Stimulated activated naive B cell treated with anti-CD40 and anti-IgM and Interleukin-4, amounts not matched to agents 10 μg/mL and 1 μg/mL and 100 μg/mL, for 72 hours (primary cell): ENCODE data around the gene DPH1.
A peak's percentile ranks its signal among the peaks of the same experiment; 100 is the strongest.
"Not testable (repeated sequence)": the region's sequence is repeated elsewhere in the genome, so short reads cannot be mapped to it uniquely, and the experiment has no call there.

Experiments used
- ATAC-seq, 2 donors: fragments of 150-1000 bp; cut with Tn5 transposase; replicated peaks; 2 replicates each; pipeline ENCODE4 v1.10.0; 2021; ENCODE audit warnings: moderate library complexity in 1 of 2
- DNase-seq: peaks from one replicate; pipeline ENCODE4 v3.0.0; 2021
- H3K27ac Mint-ChIP-seq: one replicate; pipeline ENCODE4 v1.8.0; 2022; ENCODE audit warnings: mild to moderate bottlenecking, mixed read lengths
- H3K27me3 Mint-ChIP-seq, 2 donors: one replicate each; pipeline ENCODE4 v1.8.0; 2022; ENCODE audit warnings: mixed read lengths in 2 of 2
- H3K36me3 Mint-ChIP-seq, 2 donors: one replicate each; pipeline ENCODE4 v1.8.0; 2022; ENCODE audit warnings: mixed read lengths in 2 of 2, mild to moderate bottlenecking in 1 of 2
- H3K4me1 Mint-ChIP-seq, 2 donors: one replicate each; pipeline ENCODE4 v1.8.0; 2022; ENCODE audit warnings: mixed read lengths in 2 of 2, mild to moderate bottlenecking in 1 of 2
- H3K4me3 Mint-ChIP-seq, 2 donors: one replicate each; pipeline ENCODE4 v1.8.0; 2022; ENCODE audit warnings: mild to moderate bottlenecking in 2 of 2, mixed read lengths in 2 of 2, moderate library complexity in 1 of 2
- H3K9me3 Mint-ChIP-seq, 2 donors: one replicate each; pipeline ENCODE4 v1.8.0; 2022; ENCODE audit warnings: mixed read lengths in 2 of 2, mild to moderate bottlenecking in 1 of 2

DPH1 gene

DNA sequence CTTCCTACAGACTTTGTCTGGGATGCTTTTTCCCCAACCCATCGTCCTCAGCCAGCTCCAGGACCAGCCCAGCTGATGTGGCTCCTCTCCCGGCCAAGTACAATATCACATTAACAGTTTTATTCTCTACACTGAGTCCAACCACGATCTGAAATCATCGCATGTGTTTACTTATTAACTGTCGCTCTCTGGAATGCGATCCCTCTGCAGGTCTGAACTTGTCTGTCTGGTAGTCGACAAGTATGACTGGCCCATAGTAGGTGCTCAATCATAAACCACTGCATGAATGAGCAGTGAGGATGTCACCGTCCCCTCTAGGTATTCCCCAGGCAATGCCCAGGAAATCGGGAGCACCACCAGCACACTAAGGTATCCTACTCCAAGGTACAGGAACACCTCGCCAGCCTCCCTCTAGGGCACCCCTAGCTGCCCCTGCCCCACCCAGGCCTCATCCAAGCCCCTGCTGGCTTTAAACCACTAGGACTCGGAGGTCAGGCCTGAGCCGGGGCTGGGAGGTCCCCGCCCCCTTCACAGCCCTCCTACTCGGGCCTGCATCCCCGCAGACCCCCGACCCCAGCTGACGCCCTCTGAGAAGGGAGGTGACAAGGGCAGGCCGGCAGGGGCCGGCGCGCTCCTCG is 32.5 kb upstream of the DPH1 start:
- no peaks in the 10 kb centered on the region for H3K9me3 Mint-ChIP-seq
- DNase-seq, result no peak
- H3K4me3 Mint-ChIP-seq, result no peak overlapping the region
- H3K4me1 Mint-ChIP-seq, result peaks cover 3 to 5% of the 10 kb centered on the region in 2 donors
- peaks cover 37 to 61% of the 10 kb centered on the region in 2 donors for H3K27me3 Mint-ChIP-seq
- no peak overlapping the region for H3K27ac Mint-ChIP-seq
- ATAC-seq, result no peak
- peaks cover 0 to 3% of the 10 kb centered on the region in 2 donors for H3K36me3 Mint-ChIP-seq

GRCh38 chr17:1997927-1998742 is 31.8 kb upstream of the DPH1 start:
- ATAC-seq (peak in 1 of 2 donors; percentile 2), DNase-seq (no peak)
- Mint-ChIP-seq H3K4me1 (peaks cover 3 to 5% of the 10 kb centered on the region in 2 donors), H3K27me3 (peaks cover 37 to 68% of the 10 kb centered on the region in 2 donors), H3K9me3 (no peaks in the 10 kb centered on the region), H3K36me3 (peaks cover 0 to 3% of the 10 kb centered on the region in 2 donors), H3K4me3 (no peak overlapping the region), H3K27ac (no peak overlapping the region)

DNA sequence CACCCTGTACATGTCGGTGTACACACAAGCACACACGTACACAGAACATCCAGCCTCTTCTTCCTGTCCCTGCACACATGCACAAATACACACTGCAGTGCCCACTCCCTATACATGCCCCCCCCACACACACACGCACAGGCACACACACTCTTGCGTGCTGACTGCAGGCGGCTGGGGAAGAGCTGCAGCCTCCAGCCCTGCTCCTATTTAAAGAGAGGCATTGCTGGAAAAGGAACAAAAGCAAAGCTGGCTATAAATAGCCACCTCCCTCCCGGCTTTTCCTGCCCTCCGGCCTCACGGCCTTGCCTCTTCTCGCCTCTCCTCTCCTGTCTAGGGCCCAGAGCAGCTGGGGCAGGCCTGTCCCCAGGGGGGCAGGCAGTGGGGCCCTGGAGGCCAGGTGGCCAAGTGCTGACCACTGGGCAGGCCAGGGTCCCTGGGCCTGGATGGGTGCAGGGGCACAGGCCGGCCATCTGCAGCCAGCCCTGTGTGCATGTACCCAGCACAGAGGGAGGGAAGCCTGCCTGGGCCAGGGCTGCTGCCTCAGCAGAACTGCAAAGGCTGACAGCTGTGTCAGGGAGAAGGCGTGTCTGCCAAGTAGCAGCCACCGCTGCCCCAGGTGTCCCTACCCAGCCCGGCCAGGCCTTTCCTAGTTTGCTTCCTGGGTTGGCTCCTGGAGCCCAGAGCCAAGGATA is 30.2 kb upstream of the DPH1 start:
- peaks cover 3 to 5% of the 10 kb centered on the region in 2 donors for H3K4me1 Mint-ChIP-seq
- no peak for DNase-seq
- H3K27ac Mint-ChIP-seq, result no peak overlapping the region
- peaks cover 0 to 3% of the 10 kb centered on the region in 2 donors for H3K36me3 Mint-ChIP-seq
- ATAC-seq, result no peak
- no peaks in the 10 kb centered on the region for H3K9me3 Mint-ChIP-seq
- peaks cover 37 to 63% of the 10 kb centered on the region in 2 donors for H3K27me3 Mint-ChIP-seq
- peak overlapping the region; percentile 11 to 18 for H3K4me3 Mint-ChIP-seq

GRCh38 chr17:2002767-2003329 is 27.1 kb upstream of the DPH1 start:
- no peak overlapping the region for H3K27ac Mint-ChIP-seq
- no peak overlapping the region for H3K4me3 Mint-ChIP-seq
- ATAC-seq, result no peak
- H3K27me3 Mint-ChIP-seq, result peaks cover 16 to 38% of the 10 kb centered on the region in 2 donors
- H3K36me3 Mint-ChIP-seq, result peaks cover 0 to 3% of the 10 kb centered on the region in 2 donors
- peaks cover 3 to 5% of the 10 kb centered on the region in 2 donors for H3K4me1 Mint-ChIP-seq
- DNase-seq, result no peak
- H3K9me3 Mint-ChIP-seq, result no peaks in the 10 kb centered on the region

GRCh38 chr17:2003525-2003924 is 26.4 kb upstream of the DPH1 start:
- H3K27me3 Mint-ChIP-seq, result peaks cover 16 to 39% of the 10 kb centered on the region in 2 donors
- H3K27ac Mint-ChIP-seq, result no peak overlapping the region
- H3K4me1 Mint-ChIP-seq, result peaks cover 3 to 5% of the 10 kb centered on the region in 2 donors
- no peak for DNase-seq
- no peaks in the 10 kb centered on the region for H3K9me3 Mint-ChIP-seq
- no peak overlapping the region for H3K4me3 Mint-ChIP-seq
- peaks cover 0 to 3% of the 10 kb centered on the region in 2 donors for H3K36me3 Mint-ChIP-seq
- ATAC-seq, result no peak

DNA sequence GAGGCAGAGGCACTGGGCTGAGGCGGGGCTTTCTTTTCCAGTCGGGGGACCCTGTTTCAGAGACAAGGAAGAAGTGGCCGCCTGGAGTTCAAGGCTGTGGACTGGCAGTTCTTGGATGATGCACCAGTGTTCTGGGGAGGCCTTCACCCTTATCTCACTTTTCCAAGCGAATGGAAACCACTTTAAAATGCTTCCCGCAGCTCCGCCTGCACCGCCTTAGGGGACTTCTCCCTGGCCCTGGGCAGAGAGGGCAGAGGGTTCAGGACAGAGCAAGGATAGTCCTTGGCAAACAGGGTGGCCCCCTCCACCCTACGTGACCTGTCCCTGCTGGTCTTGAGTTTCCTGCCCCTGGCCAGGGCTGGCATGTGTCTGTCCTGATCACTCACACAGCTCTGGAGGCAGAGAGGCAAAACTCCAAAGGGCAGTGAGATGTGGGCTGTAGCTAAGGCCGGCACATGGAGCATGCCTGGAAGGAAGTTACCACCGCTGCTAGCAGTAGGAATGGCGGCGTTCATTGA is 25.5 kb upstream of the DPH1 start:
- no peak for ATAC-seq
- Mint-ChIP-seq H3K27ac (no peak overlapping the region), H3K27me3 (peaks cover 7 to 36% of the 10 kb centered on the region in 2 donors), H3K9me3 (no peaks in the 10 kb centered on the region), H3K4me1 (peaks cover under 1 to 1% of the 10 kb centered on the region in 2 donors), H3K4me3 (no peak overlapping the region), H3K36me3 (peaks cover 0 to under 1% of the 10 kb centered on the region in 2 donors)
- no peak for DNase-seq

GRCh38 chr17:2008332-2009126 is 21.4 kb upstream of the DPH1 start:
- ATAC-seq (no peak), DNase-seq (no peak)
- Mint-ChIP-seq H3K36me3 (no peaks in the 10 kb centered on the region), H3K27ac (no peak overlapping the region), H3K4me1 (no peaks in the 10 kb centered on the region), H3K9me3 (no peaks in the 10 kb centered on the region), H3K27me3 (peaks cover 20 to 39% of the 10 kb centered on the region in 2 donors), H3K4me3 (no peak overlapping the region)

DNA sequence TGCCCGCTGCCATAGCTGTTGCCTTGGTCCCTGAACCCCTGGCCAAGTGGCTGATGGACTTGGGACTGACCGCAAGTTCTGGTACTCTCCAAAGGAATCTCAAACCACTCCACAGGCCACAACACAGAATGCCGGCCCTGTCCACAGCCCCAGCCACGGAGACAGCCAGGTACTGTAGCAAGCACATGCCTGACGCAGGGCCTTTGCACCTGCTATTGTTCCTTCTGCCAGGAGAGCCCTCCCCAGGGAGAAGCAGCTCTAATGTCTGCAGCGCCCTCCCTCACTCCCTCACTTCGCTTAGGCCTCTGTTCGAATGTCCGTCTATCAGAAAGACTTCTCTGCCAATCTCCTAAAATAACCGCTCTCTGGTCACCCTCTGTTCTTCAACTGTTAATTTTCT is 20.2 kb upstream of the DPH1 start:
- H3K27ac Mint-ChIP-seq, result no peak overlapping the region
- H3K4me3 Mint-ChIP-seq, result no peak overlapping the region
- no peaks in the 10 kb centered on the region for H3K4me1 Mint-ChIP-seq
- peaks cover 0 to 3% of the 10 kb centered on the region in 2 donors for H3K9me3 Mint-ChIP-seq
- DNase-seq (no peak), ATAC-seq (no peak)
- peaks cover 29 to 50% of the 10 kb centered on the region in 2 donors for H3K27me3 Mint-ChIP-seq
- no peaks in the 10 kb centered on the region for H3K36me3 Mint-ChIP-seq

- Mint-ChIP-seq H3K27me3 (peaks cover 39 to 54% of the 10 kb centered on the region in 2 donors), H3K4me1 (no peaks in the 10 kb centered on the region), H3K27ac (no peak overlapping the region), H3K4me3 (no peak overlapping the region), H3K9me3 (peaks cover 0 to 3% of the 10 kb centered on the region in 2 donors), H3K36me3 (no peaks in the 10 kb centered on the region)
- DNase-seq, result no peak
- no peak for ATAC-seq
Measured at GRCh38 chr17:2011411-2012371, 18.3 kb upstream of the DPH1 start.

GRCh38 chr17:2012499-2012898 is 17.5 kb upstream of the DPH1 start:
- Mint-ChIP-seq H3K27me3 (peaks cover 43 to 53% of the 10 kb centered on the region in 2 donors), H3K9me3 (peaks cover 0 to 3% of the 10 kb centered on the region in 2 donors), H3K4me1 (no peaks in the 10 kb centered on the region), H3K27ac (no peak overlapping the region), H3K36me3 (no peaks in the 10 kb centered on the region), H3K4me3 (no peak overlapping the region)
- ATAC-seq (no peak), DNase-seq (no peak)

- H3K4me1 Mint-ChIP-seq, H3K27ac Mint-ChIP-seq, H3K36me3 Mint-ChIP-seq, H3K9me3 Mint-ChIP-seq, ATAC-seq, H3K4me3 Mint-ChIP-seq, DNase-seq: not testable (repeated sequence)
- peaks cover 52 to 61% of the 10 kb centered on the region in 2 donors for H3K27me3 Mint-ChIP-seq
Measured at GRCh38 chr17:2013220-2013993, 16.5 kb upstream of the DPH1 start.

DNA sequence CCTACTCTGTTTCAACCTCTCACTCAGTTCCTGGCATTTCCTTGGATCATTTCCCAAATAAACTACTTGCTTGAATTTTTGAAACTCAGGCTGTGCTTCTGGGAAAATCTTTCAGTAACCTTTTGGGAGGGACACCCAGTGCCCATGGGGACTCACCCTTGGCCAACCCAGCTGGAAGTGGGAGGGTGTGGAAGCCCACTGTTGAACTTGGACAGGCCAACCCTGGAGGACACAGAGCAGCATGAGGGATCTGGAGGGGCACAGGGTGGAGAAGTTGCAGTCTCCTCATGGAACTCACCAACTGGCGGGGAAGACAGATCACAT is 16.0 kb upstream of the DPH1 start:
- no peak for DNase-seq
- Mint-ChIP-seq H3K4me3 (no peak overlapping the region), H3K9me3 (peaks cover 0 to 3% of the 10 kb centered on the region in 2 donors), H3K27me3 (peaks cover 55 to 60% of the 10 kb centered on the region in 2 donors), H3K36me3 (no peaks in the 10 kb centered on the region), H3K27ac (no peak overlapping the region), H3K4me1 (no peaks in the 10 kb centered on the region)
- no peak for ATAC-seq
